ENCODE measurements around the gene SERPINA12.

DNA sequence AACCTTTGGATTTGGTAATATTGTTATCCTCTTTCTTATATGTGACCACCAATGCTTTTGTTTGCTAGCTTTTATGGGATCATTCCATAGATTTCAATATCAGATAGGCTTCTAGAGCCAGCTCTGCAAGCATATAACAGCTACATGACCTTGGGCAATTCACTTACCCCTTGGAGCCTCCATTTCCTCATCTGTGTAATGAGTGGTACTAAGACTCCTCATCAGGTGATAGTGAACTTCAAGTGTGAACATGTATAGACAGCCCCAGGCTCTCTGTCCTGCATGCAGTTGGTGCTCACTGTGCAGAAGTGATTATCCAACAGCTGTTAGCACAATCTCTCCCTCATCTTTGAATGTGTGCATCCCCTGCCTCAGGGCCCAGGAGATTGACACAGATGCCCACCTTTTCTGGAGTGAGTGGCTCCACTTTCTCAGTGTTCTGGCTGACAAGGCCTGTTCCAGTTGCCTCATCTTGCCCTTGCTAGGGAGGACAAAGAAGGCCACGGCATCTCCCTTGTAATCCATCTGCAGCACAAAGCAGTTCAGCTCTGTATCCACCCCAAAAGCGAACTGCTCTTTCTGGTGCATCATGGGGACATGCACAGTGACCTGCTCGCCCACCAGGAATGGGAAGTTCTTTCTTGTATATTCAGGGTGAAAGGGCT, 42.4 kb downstream of the SERPINA12 start:
- TF ChIP-seq, protein P1, sequence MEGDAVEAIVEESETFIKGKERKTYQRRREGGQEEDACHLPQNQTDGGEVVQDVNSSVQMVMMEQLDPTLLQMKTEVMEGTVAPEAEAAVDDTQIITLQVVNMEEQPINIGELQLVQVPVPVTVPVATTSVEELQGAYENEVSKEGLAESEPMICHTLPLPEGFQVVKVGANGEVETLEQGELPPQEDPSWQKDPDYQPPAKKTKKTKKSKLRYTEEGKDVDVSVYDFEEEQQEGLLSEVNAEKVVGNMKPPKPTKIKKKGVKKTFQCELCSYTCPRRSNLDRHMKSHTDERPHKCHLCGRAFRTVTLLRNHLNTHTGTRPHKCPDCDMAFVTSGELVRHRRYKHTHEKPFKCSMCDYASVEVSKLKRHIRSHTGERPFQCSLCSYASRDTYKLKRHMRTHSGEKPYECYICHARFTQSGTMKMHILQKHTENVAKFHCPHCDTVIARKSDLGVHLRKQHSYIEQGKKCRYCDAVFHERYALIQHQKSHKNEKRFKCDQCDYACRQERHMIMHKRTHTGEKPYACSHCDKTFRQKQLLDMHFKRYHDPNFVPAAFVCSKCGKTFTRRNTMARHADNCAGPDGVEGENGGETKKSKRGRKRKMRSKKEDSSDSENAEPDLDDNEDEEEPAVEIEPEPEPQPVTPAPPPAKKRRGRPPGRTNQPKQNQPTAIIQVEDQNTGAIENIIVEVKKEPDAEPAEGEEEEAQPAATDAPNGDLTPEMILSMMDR (IDR thresholded peaks at IDR 0.05) = no peak
- TF ChIP-seq CEBPB (IDR thresholded peaks at IDR 0.05) = no peak
